Subcutaneous abdominal adipose tissue (tissue), 5 donors: ENCODE measurements around the gene WNK4.

Experiments used
- H3K27ac ChIP-seq: one replicate; pipeline ENCODE4 v1.7.0; 2013; ENCODE audit warnings: low read depth, mild to moderate bottlenecking, inconsistent platforms, low read length, moderate library complexity
- H3K27me3 ChIP-seq, 5 donors: one replicate each; pipeline ENCODE4 v1.7.0; 2013; ENCODE audit warnings: low read length in 5 of 5, inconsistent platforms in 1 of 5; ENCODE audit not compliant: control insufficient read depth in 5 of 5, insufficient read depth in 4 of 5
- H3K36me3 ChIP-seq, 5 donors: one replicate each; pipeline ENCODE4 v1.7.0; 2013; ENCODE audit warnings: low read length in 5 of 5; ENCODE audit not compliant: control insufficient read depth in 5 of 5, insufficient read depth in 5 of 5
- H3K4me1 ChIP-seq, 5 donors: one replicate each; pipeline ENCODE4 v1.7.0; 2013; ENCODE audit warnings: low read length in 5 of 5, mild to moderate bottlenecking in 3 of 5, moderate library complexity in 1 of 5; ENCODE audit not compliant: control insufficient read depth in 5 of 5, insufficient read depth in 5 of 5
- H3K4me3 ChIP-seq, 5 donors: one replicate each; pipeline ENCODE4 v1.7.0; 2013; ENCODE audit warnings: low read length in 5 of 5, low read depth in 1 of 5
- H3K9ac ChIP-seq, 5 donors: one replicate each; pipeline ENCODE4 v1.7.0; 2013; ENCODE audit warnings: low read length in 5 of 5, mild to moderate bottlenecking in 4 of 5, moderate library complexity in 3 of 5
- H3K9me3 ChIP-seq, 5 donors: one replicate each; pipeline ENCODE4 v1.7.0; 2013; ENCODE audit warnings: low read length in 5 of 5; ENCODE audit not compliant: control insufficient read depth in 5 of 5
- donor health status: healthy.
- donor health status: healthy.
- donor health status: healthy.
- donor health status: healthy.
- donor health status: healthy.

Gene WNK4

GRCh38 chr17:42832934-42833766, 52.7 kb downstream of the WNK4 start, which contains the start of gene PSME3:
Gene PSME3, plus strand, starts transcription at chr17:42833397. Its CDS starts 235 bp downstream, at chr17:42833632.
- Histone ChIP-seq H3K27me3 (no peaks in the 10 kb centered on the region), H3K27ac (peak within 1 kb of the TSS; percentile 98), H3K9ac (peak within 1 kb of the TSS; percentile 94 to 99 (median 98)), H3K36me3 (peaks cover 6 to 30% (median 17%) of the 10 kb centered on the region in 5 donors), H3K9me3 (no peaks in the 10 kb centered on the region), H3K4me1 (peaks cover 3 to 29% (median 23%) of the 10 kb centered on the region in 5 donors), H3K4me3 (peak within 1 kb of the TSS; percentile 78 to 97 (median 94))

GRCh38 chr17:42833767-42834422, 53.5 kb downstream of the WNK4 start:
- Histone ChIP-seq H3K9ac (peak overlapping the region; percentile 94 to 99 (median 98)), H3K4me3 (peak overlapping the region; percentile 78 to 97 (median 94)), H3K4me1 (peaks cover 3 to 29% (median 23%) of the 10 kb centered on the region in 5 donors), H3K27ac (peak overlapping the region; percentile 98), H3K27me3 (no peaks in the 10 kb centered on the region), H3K36me3 (peaks cover 8 to 37% (median 24%) of the 10 kb centered on the region in 5 donors), H3K9me3 (no peaks in the 10 kb centered on the region)

GRCh38 chr17:42835732-42836131, 55.3 kb downstream of the WNK4 start:
- Histone ChIP-seq H3K4me3 (no peak overlapping the region), H3K27me3 (no peaks in the 10 kb centered on the region), H3K36me3 (peaks cover 12 to 55% (median 36%) of the 10 kb centered on the region in 5 donors), H3K27ac (no peak overlapping the region), H3K4me1 (peaks cover 3 to 29% (median 23%) of the 10 kb centered on the region in 5 donors), H3K9me3 (no peaks in the 10 kb centered on the region), H3K9ac (no peak overlapping the region)

- H3K4me3 ChIP-seq: no peak overlapping the region
- H3K27ac ChIP-seq: no peak overlapping the region
- peaks cover 10 to 39% (median 32%) of the 10 kb centered on the region in 5 donors for H3K4me1 ChIP-seq
- H3K36me3 ChIP-seq: peaks cover 22 to 87% (median 68%) of the 10 kb centered on the region in 5 donors
- no peaks in the 10 kb centered on the region for H3K27me3 ChIP-seq
- no peaks in the 10 kb centered on the region for H3K9me3 ChIP-seq
- no peak overlapping the region for H3K9ac ChIP-seq
These were observed 61.7 kb downstream of the WNK4 start for GRCh38 chr17:42841975-42842685.

- Histone ChIP-seq H3K4me3 (no peak overlapping the region), H3K27me3 (no peaks in the 10 kb centered on the region), H3K4me1 (peaks cover 12 to 51% (median 43%) of the 10 kb centered on the region in 5 donors), H3K9ac (peak overlapping the region in 2 of 5 donors; percentile 11 to 38), H3K9me3 (no peaks in the 10 kb centered on the region), H3K27ac (peak overlapping the region; percentile 90), H3K36me3 (peaks cover 16 to 73% (median 56%) of the 10 kb centered on the region in 5 donors)
These were observed 63.0 kb downstream of the WNK4 start for GRCh38 chr17:42843358-42843934.

- H3K4me1 ChIP-seq: peaks cover 13 to 59% (median 49%) of the 10 kb centered on the region in 5 donors
- H3K9ac ChIP-seq: peak within 1 kb of the TSS in 4 of 5 donors; percentile 54 to 77 (median 58)
- peaks cover 11 to 65% (median 47%) of the 10 kb centered on the region in 5 donors for H3K36me3 ChIP-seq
- no peak within 1 kb of the TSS for H3K4me3 ChIP-seq
- H3K27me3 ChIP-seq: no peaks in the 10 kb centered on the region
- no peaks in the 10 kb centered on the region for H3K9me3 ChIP-seq
- H3K27ac ChIP-seq: peak within 1 kb of the TSS; percentile 90
These were observed 63.9 kb downstream of the WNK4 start, which contains the start of gene AOC2 for GRCh38 chr17:42844271-42844670. Gene AOC2, plus strand, starts transcription at chr17:42844580. Its CDS starts 47 bp downstream, at chr17:42844627.

- no peak overlapping the region for H3K4me3 ChIP-seq
- peaks cover 10 to 58% (median 44%) of the 10 kb centered on the region in 5 donors for H3K36me3 ChIP-seq
- H3K9me3 ChIP-seq: no peaks in the 10 kb centered on the region
- H3K9ac ChIP-seq: peak overlapping the region in 4 of 5 donors; percentile 54 to 77 (median 58)
- no peaks in the 10 kb centered on the region for H3K27me3 ChIP-seq
- H3K4me1 ChIP-seq: peaks cover 19 to 66% (median 56%) of the 10 kb centered on the region in 5 donors
- H3K27ac ChIP-seq: peak overlapping the region; percentile 90
These were observed 64.5 kb downstream of the WNK4 start for GRCh38 chr17:42844761-42845555.

- peak overlapping the region; percentile 90 for H3K27ac ChIP-seq
- H3K9me3 ChIP-seq: no peaks in the 10 kb centered on the region
- peak overlapping the region in 4 of 5 donors; percentile 2 to 77 (median 59) for H3K9ac ChIP-seq
- peaks cover 20 to 71% (median 61%) of the 10 kb centered on the region in 5 donors for H3K4me1 ChIP-seq
- no peaks in the 10 kb centered on the region for H3K27me3 ChIP-seq
- H3K36me3 ChIP-seq: peaks cover 10 to 52% (median 40%) of the 10 kb centered on the region in 5 donors
- peak overlapping the region in 1 of 5 donors; percentile 25 for H3K4me3 ChIP-seq
These were observed 65.1 kb downstream of the WNK4 start for GRCh38 chr17:42845556-42845917.
